Astrocyte (in vitro differentiated cells and primary cell): ENCODE data around the gene DDB1. TPM values are rescaled to one million over a fixed set of nuclear protein-coding genes. Genes with fewer than 3 reads are reported as not detected.

Source experiments
- DNase-seq: peaks from one replicate; pipeline ENCODE4 v3.0.0-alpha.2; 2010; ENCODE audit warnings: low read depth
- FAIRE-seq: peaks from 2 replicates; lab custom pipeline; 2011; peaks lifted over from hg19 to GRCh38; lab: Jason Lieb, UNC
- H2AFZ ChIP-seq: 2 replicates; pipeline ENCODE4 v1.6.0; 2012; ENCODE audit warnings: low read depth, low read length, inconsistent platforms
- H3K27ac ChIP-seq: 2 replicates; pipeline ENCODE4 v1.5.1; 2011; ENCODE audit warnings: low read depth, low read length, inconsistent platforms
- H3K27me3 ChIP-seq: 2 replicates; pipeline ENCODE4 v1.6.0; 2011; ENCODE audit warnings: low read length, inconsistent platforms; ENCODE audit not compliant: insufficient read depth
- H3K36me3 ChIP-seq: 2 replicates; pipeline ENCODE4 v1.5.1; 2011; ENCODE audit warnings: low read length, inconsistent platforms; ENCODE audit not compliant: insufficient read depth
- H3K4me1 ChIP-seq: 2 replicates; pipeline ENCODE4 v1.5.1; 2011; ENCODE audit warnings: low read length, inconsistent platforms; ENCODE audit not compliant: insufficient read depth
- H3K4me2 ChIP-seq: 2 replicates; pipeline ENCODE4 v1.6.0; 2012; ENCODE audit warnings: low read length, inconsistent platforms
- H3K4me3 ChIP-seq: 2 replicates; pipeline ENCODE4 v1.5.1; 2011; ENCODE audit warnings: low read depth, mild to moderate bottlenecking, low read length, inconsistent platforms; ENCODE audit not compliant: insufficient read depth
- H3K79me2 ChIP-seq: 2 replicates; pipeline ENCODE4 v1.6.0; 2012; ENCODE audit warnings: mild to moderate bottlenecking, low read length, inconsistent platforms; ENCODE audit not compliant: insufficient read depth
- H3K9ac ChIP-seq: 2 replicates; pipeline ENCODE4 v1.6.0; 2012; ENCODE audit warnings: mild to moderate bottlenecking, low read length, inconsistent platforms
- H3K9me3 ChIP-seq: 2 replicates; pipeline ENCODE4 v1.5.1; 2012; ENCODE audit warnings: low read depth, mild to moderate bottlenecking, low read length, inconsistent platforms; ENCODE audit not compliant: insufficient read depth
- H4K20me1 ChIP-seq: 2 replicates; pipeline ENCODE4 v1.6.0; 2012; ENCODE audit warnings: low read length, inconsistent platforms; ENCODE audit not compliant: insufficient read depth
- H3K27ac Mint-ChIP-seq: one replicate; pipeline ENCODE4 v1.8.0; 2021; ENCODE audit warnings: mild to moderate bottlenecking, mixed read lengths; ENCODE audit not compliant: unreplicated experiment
- H3K27me3 Mint-ChIP-seq: one replicate; pipeline ENCODE4 v1.8.0; 2021; ENCODE audit warnings: low read depth, mixed read lengths; ENCODE audit not compliant: unreplicated experiment
- H3K36me3 Mint-ChIP-seq: one replicate; pipeline ENCODE4 v1.8.0; 2021; ENCODE audit warnings: low read depth, mixed read lengths; ENCODE audit not compliant: unreplicated experiment
- H3K4me1 Mint-ChIP-seq: one replicate; pipeline ENCODE4 v1.8.0; 2021; ENCODE audit warnings: low read depth, mixed read lengths; ENCODE audit not compliant: unreplicated experiment
- H3K4me3 Mint-ChIP-seq: one replicate; pipeline ENCODE4 v1.8.0; 2021; ENCODE audit warnings: mild to moderate bottlenecking, moderate library complexity, mixed read lengths; ENCODE audit not compliant: unreplicated experiment
- H3K9me3 Mint-ChIP-seq: one replicate; pipeline ENCODE4 v1.8.0; 2021; ENCODE audit warnings: mild to moderate bottlenecking, mixed read lengths; ENCODE audit not compliant: unreplicated experiment
- CTCF ChIP-seq: IDR thresholded peaks from 2 replicates; pipeline ENCODE4 v1.5.1; 2011; ENCODE audit warnings: low read depth, mild to moderate bottlenecking, inconsistent platforms, low read length, moderate library complexity; ENCODE audit not compliant: insufficient read depth
- EZH2 ChIP-seq: IDR thresholded peaks from 2 replicates; pipeline ENCODE4 v1.6.1; 2012; ENCODE audit warnings: mild to moderate bottlenecking, low read length, inconsistent platforms; ENCODE audit not compliant: insufficient read depth
- total RNA-seq: library from RNA; stranded (reverse); gene quantifications from 2 replicates; pipeline ENCODE4 v1.2.1, GENCODE V29; 2021

DDB1 gene
- total RNA-seq, 1 donor from 2014 or later, result 251 TPM

GRCh38 chr11:61357233-61357893, 24.5 kb upstream of the DDB1 start:
- no peak overlapping the region for H3K4me2 ChIP-seq
- H3K79me2 ChIP-seq, result peaks cover 13% of the 10 kb centered on the region
- no peak overlapping the region for H3K4me3 ChIP-seq
- DNase-seq (no peak), FAIRE-seq (no peak)
- H3K9me3 ChIP-seq, result no peaks in the 10 kb centered on the region
- Mint-ChIP-seq H3K27ac (no peak overlapping the region), H3K36me3 (peaks cover 5% of the 10 kb centered on the region), H3K9me3 (peaks cover 1% of the 10 kb centered on the region), H3K4me3 (no peak overlapping the region), H3K27me3 (no peaks in the 10 kb centered on the region), H3K4me1 (peaks cover 3% of the 10 kb centered on the region)
- no peak overlapping the region for H3K9ac ChIP-seq
- H3K36me3 ChIP-seq, result peaks cover 5% of the 10 kb centered on the region
- no peaks in the 10 kb centered on the region for H3K27me3 ChIP-seq
- H3K27ac ChIP-seq, result no peak overlapping the region
- no peak for TF ChIP-seq CTCF
- TF ChIP-seq EZH2, result no peak
- peaks cover 11% of the 10 kb centered on the region for H3K4me1 ChIP-seq
- peaks cover 10% of the 10 kb centered on the region for H4K20me1 ChIP-seq
- no peak overlapping the region for H2AFZ ChIP-seq

- H3K9me3 Mint-ChIP-seq, result no peaks in the 10 kb centered on the region
- Histone ChIP-seq H4K20me1 (peaks cover 10% of the 10 kb centered on the region), H3K4me2 (no peak overlapping the region), H3K79me2 (peaks cover 11% of the 10 kb centered on the region), H3K36me3 (peaks cover 9% of the 10 kb centered on the region), H2AFZ (no peak overlapping the region), H3K27ac (no peak overlapping the region), H3K4me1 (peaks cover 11% of the 10 kb centered on the region), H3K9me3 (no peaks in the 10 kb centered on the region), H3K27me3 (no peaks in the 10 kb centered on the region), H3K4me3 (no peak overlapping the region), H3K9ac (no peak overlapping the region)
- no peak overlapping the region for H3K27ac Mint-ChIP-seq
- TF ChIP-seq CTCF (no peak), EZH2 (no peak)
- no peak overlapping the region for H3K4me3 Mint-ChIP-seq
- no peaks in the 10 kb centered on the region for H3K27me3 Mint-ChIP-seq
- H3K4me1 Mint-ChIP-seq, result peaks cover 3% of the 10 kb centered on the region
- peaks cover 8% of the 10 kb centered on the region for H3K36me3 Mint-ChIP-seq
- no peak for DNase-seq
- no peak for FAIRE-seq
Observed at GRCh38 chr11:61356706-61357105, 23.8 kb upstream of the DDB1 start.

- Mint-ChIP-seq H3K36me3 (peaks cover 21% of the 10 kb centered on the region), H3K4me3 (no peak overlapping the region), H3K9me3 (peaks cover 4% of the 10 kb centered on the region), H3K4me1 (no peaks in the 10 kb centered on the region), H3K27me3 (no peaks in the 10 kb centered on the region), H3K27ac (no peak overlapping the region)
- no peaks in the 10 kb centered on the region for H3K4me1 ChIP-seq
- no peaks in the 10 kb centered on the region for H3K9me3 ChIP-seq
- H3K9ac ChIP-seq, result no peak overlapping the region
- no peak overlapping the region for H3K4me3 ChIP-seq
- TF ChIP-seq CTCF (no peak), EZH2 (no peak)
- FAIRE-seq (no peak), DNase-seq (no peak)
- no peaks in the 10 kb centered on the region for H3K79me2 ChIP-seq
- H2AFZ ChIP-seq, result no peak overlapping the region
- H3K4me2 ChIP-seq, result no peak overlapping the region
- peaks cover 5% of the 10 kb centered on the region for H4K20me1 ChIP-seq
- H3K27me3 ChIP-seq, result no peaks in the 10 kb centered on the region
- peaks cover 12% of the 10 kb centered on the region for H3K36me3 ChIP-seq
- no peak overlapping the region for H3K27ac ChIP-seq
Observed at GRCh38 chr11:61354208-61354607, 21.3 kb upstream of the DDB1 start.
